HepG2 (cell line): Measurements from ENCODE around the gene NR5A2. TPM values are rescaled to one million over a fixed set of nuclear protein-coding genes. Genes with fewer than 3 reads are reported as not detected.

ENCODE experiments used
- ATAC-seq: fragments of 200-7000 bp; cut with Tn5 transposase; 3 replicates; pipeline ENCODE4 v1.9.1; 2020; ENCODE audit warnings: mild to moderate bottlenecking, moderate library complexity
- BruUV-seq: library from RNA; stranded (reverse); fragments of 400-500 nt; replicated peaks from 2 replicates; lab custom pipeline; 2021; lab: Mats Ljungman, UMichigan
- CTCF ChIA-PET: fragments of 300-600 bp; formaldehyde crosslinking; extraction: SDS; loops from one replicate; lab custom pipeline; 2021; ENCODE audit warnings: low total read pairs, inconsistent platforms, low intra/inter-chr PET ratio; lab: Yijun Ruan, JAX
- POLR2A ChIA-PET: fragments of 350-600 bp; sonication (Branson Sonifier 250); formaldehyde crosslinking; loops from one replicate; lab custom pipeline; 2020; ENCODE audit warnings: antibody characterized with exemption, inconsistent platforms; lab: Yijun Ruan, JAX
- DNase-seq: peaks from one replicate; pipeline ENCODE4 v3.0.0-alpha.2; 2015; ENCODE audit warnings: low spot score
- FAIRE-seq: peaks from 3 replicates; lab custom pipeline; 2011; peaks lifted over from hg19 to GRCh38; lab: Jason Lieb, UNC
- H2AFZ ChIP-seq: one replicate; pipeline ENCODE4 v1.6.1; 2011; ENCODE audit warnings: low read length, inconsistent platforms
- H3K27ac ChIP-seq: fragments of 300-600 bp; 3 replicates; pipeline ENCODE4 v1.8.0; 2011; ENCODE audit warnings: mixed run types, mild to moderate bottlenecking, mixed read lengths, low read length, inconsistent platforms; ENCODE audit not compliant: insufficient read depth; ENCODE audit errors: extremely low read length
- H3K27me3 ChIP-seq, 2 experiments: fragments of 200-600 bp in 1 of 2; 2 replicates in 1 of 2; 3 replicates in 1 of 2; pipeline versions ENCODE4 v1.6.0 to v1.8.0; 2011; ENCODE audit warnings: low read length in 2 of 2, mild to moderate bottlenecking in 2 of 2, moderate library complexity in 2 of 2, inconsistent platforms in 1 of 2; ENCODE audit not compliant: insufficient read depth in 2 of 2, control insufficient read depth in 1 of 2
- H3K36me3 ChIP-seq, 2 experiments: fragments of 200-600 bp in 1 of 2; replicated peaks in 1 of 2; 2 replicates in 1 of 2; 3 replicates in 1 of 2; pipeline versions ENCODE4 v1.5.1 to v1.8.0; 2011; ENCODE audit warnings: low read length in 2 of 2, inconsistent platforms in 1 of 2; ENCODE audit not compliant: insufficient read depth in 2 of 2, control insufficient read depth in 1 of 2
- H3K4me1 ChIP-seq: 2 replicates; pipeline ENCODE4 v1.5.1; 2012; ENCODE audit warnings: low read length, inconsistent platforms; ENCODE audit not compliant: insufficient read depth
- H3K4me2 ChIP-seq: 2 replicates; pipeline ENCODE4 v1.6.0; 2011; ENCODE audit warnings: low read depth, low read length, inconsistent platforms
- H3K4me3 ChIP-seq, 3 experiments: fragments of 200-600 bp in 1 of 3; sonication (generic), shearing (Covaris generic) in 1 of 3; replicated peaks in 1 of 3; 2 replicates each; pipeline ENCODE4 v1.5.1; 2011 to 2016; ENCODE audit warnings: low read length in 3 of 3, inconsistent platforms in 2 of 3, low read depth in 2 of 3, mild to moderate bottlenecking in 2 of 3, control low read depth in 1 of 3, mixed read lengths in 1 of 3; ENCODE audit not compliant: insufficient read depth in 1 of 3
- H3K79me2 ChIP-seq: one replicate; pipeline ENCODE4 v1.6.1; 2011; ENCODE audit warnings: low read length, inconsistent platforms; ENCODE audit not compliant: insufficient read depth
- H3K9ac ChIP-seq: 2 replicates; pipeline ENCODE4 v1.6.0; 2011; ENCODE audit warnings: mild to moderate bottlenecking, low read depth, low read length, inconsistent platforms; ENCODE audit not compliant: insufficient read depth
- H3K9me3 ChIP-seq: 2 replicates; pipeline ENCODE4 v1.5.1; 2012; ENCODE audit warnings: mild to moderate bottlenecking, low read length
- H4K20me1 ChIP-seq: 2 replicates; pipeline ENCODE4 v1.6.0; 2011; ENCODE audit warnings: inconsistent platforms, mild to moderate bottlenecking, low read length, moderate library complexity; ENCODE audit not compliant: insufficient read depth
- ATF7 ChIP-seq, 2 experiments: fragments of 450-650 bp in 1 of 2; sonication (generic) in 1 of 2; formaldehyde crosslinking in 1 of 2; IDR thresholded peaks; 2 replicates each; pipeline versions ENCODE4 v1.4.0 to v1.6.1; 2016 to 2020; ENCODE audit warnings: antibody characterized with exemption in 1 of 2, mild to moderate bottlenecking in 1 of 2, missing genetic modification reagents in 1 of 2
- ATF7-NPFF ChIP-seq: sonication (generic); formaldehyde crosslinking; IDR thresholded peaks from 2 replicates; pipeline ENCODE4 v1.8.1; 2023; ENCODE audit warnings: mild to moderate bottlenecking, low read depth, missing genetic modification reagents, moderate library complexity
- CREB1 ChIP-seq, 2 experiments: fragments of 450-650 bp in 1 of 2; IDR thresholded peaks; 2 replicates each; pipeline ENCODE4 v1.6.1; 2016 to 2017; ENCODE audit warnings: control low read depth in 1 of 2, mild to moderate bottlenecking in 1 of 2, missing compliant biosample characterization in 1 of 2, missing genetic modification characterization in 1 of 2
- ETS1 ChIP-seq: sonication (generic); formaldehyde crosslinking; IDR thresholded peaks from 2 replicates; pipeline ENCODE4 v1.4.0; 2020; ENCODE audit warnings: missing genetic modification reagents
- HIVEP1 ChIP-seq: sonication (generic); formaldehyde crosslinking; IDR thresholded peaks from 2 replicates; pipeline ENCODE4 v1.4.0; 2020; ENCODE audit warnings: mild to moderate bottlenecking, missing genetic modification reagents
- HNF4G ChIP-seq, 2 experiments: sonication (generic) in 1 of 2; formaldehyde crosslinking in 1 of 2; IDR thresholded peaks; 2 replicates each; pipeline versions ENCODE4 v1.4.0 to v1.6.1; 2011 to 2020; ENCODE audit warnings: borderline replicate concordance in 2 of 2, low read depth in 2 of 2, mild to moderate bottlenecking in 2 of 2, low read length in 1 of 2, missing genetic modification reagents in 1 of 2, moderate library complexity in 1 of 2
- PRDM4 ChIP-seq: sonication (generic); formaldehyde crosslinking; IDR thresholded peaks from 2 replicates; pipeline ENCODE4 v1.9.0; 2021; ENCODE audit warnings: missing genetic modification reagents, borderline replicate concordance
- SMC3 ChIP-seq: IDR thresholded peaks from 2 replicates; pipeline ENCODE4 v1.6.1; 2011; ENCODE audit warnings: low read length, improper control_type of control experiment
- STAG1 ChIP-seq: sonication (generic); formaldehyde crosslinking; IDR thresholded peaks from 2 replicates; pipeline ENCODE4 v1.4.0; 2020; ENCODE audit warnings: missing genetic modification reagents
- YEATS4 ChIP-seq: sonication (generic); formaldehyde crosslinking; IDR thresholded peaks from 2 replicates; pipeline ENCODE4 v1.4.0; 2020; ENCODE audit warnings: missing genetic modification reagents, borderline replicate concordance
- ZNF317 ChIP-seq: sonication (generic); formaldehyde crosslinking; IDR thresholded peaks from 2 replicates; pipeline ENCODE4 v1.5.0; 2020; ENCODE audit warnings: mild to moderate bottlenecking, missing genetic modification reagents
- ZNF672 ChIP-seq: sonication (generic); formaldehyde crosslinking; IDR thresholded peaks from 2 replicates; pipeline ENCODE4 v1.8.1; 2022; ENCODE audit warnings: missing genetic modification reagents
- ZNF790 ChIP-seq: sonication (generic); formaldehyde crosslinking; IDR thresholded peaks from 2 replicates; pipeline ENCODE4 v1.8.0; 2022; ENCODE audit warnings: missing genetic modification reagents, mild to moderate bottlenecking, borderline replicate concordance
- ZZZ3 ChIP-seq: sonication (generic); formaldehyde crosslinking; IDR thresholded peaks from 2 replicates; pipeline ENCODE4 v1.4.0; 2020; ENCODE audit warnings: missing genetic modification reagents, mild to moderate bottlenecking, borderline replicate concordance
- WGBS: methylation state at CpG from one replicate; pipeline ENCODE4 v1.1.6; 2017; ENCODE audit warnings: low lambda C conversion rate; 5-methylcytosine and 5-hydroxymethylcytosine counted together
- in situ Hi-C: cut with HindIII; loops from 2 replicates; pipeline ENCODE4 v1.10.0; 2017; ENCODE audit warnings: low pct_unique_long_range_greater_than_20kb; ENCODE audit not compliant: extremely low pct_ligation_motif_present
- intact Hi-C: fragments of 100-400 bp; cut with micrococcal nuclease; formaldehyde crosslinking; loops from one replicate; pipeline ENCODE4 v1.10.0; 2022; ENCODE audit not compliant: unreplicated experiment
- polyA plus RNA-seq, 8 experiments: library from polyadenylated mRNA; depleted of rRNA in 3 of 8; stranded (reverse) in 7 of 8; unstranded in 1 of 8; fragments of >200 nt; fragmentation: Illumina TruSeq in 4 of 8; extraction: Trizol in 4 of 8; gene quantifications; 2 replicates each; pipeline versions ENCODE4 v1.2.1 to v1.2.3, GENCODE V29; 2011 to 2016; ENCODE audit warnings: low read depth in 4 of 8, missing spikeins in 1 of 8, mixed read lengths in 1 of 8; ENCODE audit not compliant: insufficient read depth in 1 of 8
- total RNA-seq, 5 experiments: library from RNA; depleted of rRNA; stranded (reverse); fragments of >200 nt; fragmentation: Illumina TruSeq; extraction: Trizol; gene quantifications; 2 replicates each; pipeline ENCODE4 v1.2.3, GENCODE V29; 2016; ENCODE audit warnings: low read depth in 1 of 5
- TF ChIP-seq, protein P1 (sequence below): sonication (generic); formaldehyde crosslinking; IDR thresholded peaks from 2 replicates; pipeline ENCODE4 v1.5.0; 2020; ENCODE audit warnings: mild to moderate bottlenecking, missing genetic modification reagents, moderate library complexity

Gene NR5A2
- total and polyA plus RNA-seq, 2 of the 13 experiments (the other 11 are each of a cell fraction or from before 2014, with no cell fraction given), result 0.24 to 2.8 TPM

GRCh38 chr1:200090252-200091159, 63.0 kb downstream of the NR5A2 start:
- H3K27me3 ChIP-seq, result no peaks in the 10 kb centered on the region
- peak; percentile 15 for DNase-seq
- intact Hi-C loops, result loop anchor here (1.0 kb wide), 1 partner anchor 398 kb away; no protein-coding TSS in a partner anchor
- ATAC-seq, result peak; percentile 80
- H3K36me3 ChIP-seq, result no peaks in the 10 kb centered on the region
- H2AFZ ChIP-seq, result no peak overlapping the region
- no peaks in the 10 kb centered on the region for H3K9me3 ChIP-seq
- H3K4me1 ChIP-seq, result no peaks in the 10 kb centered on the region
- H3K4me2 ChIP-seq, result no peak overlapping the region
- TF ChIP-seq, protein P1, sequence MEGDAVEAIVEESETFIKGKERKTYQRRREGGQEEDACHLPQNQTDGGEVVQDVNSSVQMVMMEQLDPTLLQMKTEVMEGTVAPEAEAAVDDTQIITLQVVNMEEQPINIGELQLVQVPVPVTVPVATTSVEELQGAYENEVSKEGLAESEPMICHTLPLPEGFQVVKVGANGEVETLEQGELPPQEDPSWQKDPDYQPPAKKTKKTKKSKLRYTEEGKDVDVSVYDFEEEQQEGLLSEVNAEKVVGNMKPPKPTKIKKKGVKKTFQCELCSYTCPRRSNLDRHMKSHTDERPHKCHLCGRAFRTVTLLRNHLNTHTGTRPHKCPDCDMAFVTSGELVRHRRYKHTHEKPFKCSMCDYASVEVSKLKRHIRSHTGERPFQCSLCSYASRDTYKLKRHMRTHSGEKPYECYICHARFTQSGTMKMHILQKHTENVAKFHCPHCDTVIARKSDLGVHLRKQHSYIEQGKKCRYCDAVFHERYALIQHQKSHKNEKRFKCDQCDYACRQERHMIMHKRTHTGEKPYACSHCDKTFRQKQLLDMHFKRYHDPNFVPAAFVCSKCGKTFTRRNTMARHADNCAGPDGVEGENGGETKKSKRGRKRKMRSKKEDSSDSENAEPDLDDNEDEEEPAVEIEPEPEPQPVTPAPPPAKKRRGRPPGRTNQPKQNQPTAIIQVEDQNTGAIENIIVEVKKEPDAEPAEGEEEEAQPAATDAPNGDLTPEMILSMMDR (CRISPR knock-in tag), result peak; percentile 43
- no peak for TF ChIP-seq PRDM4
- TF ChIP-seq HIVEP1 (CRISPR knock-in tag), result no peak
- no peak for TF ChIP-seq ETS1 (CRISPR knock-in tag)
- no peak for TF ChIP-seq ZZZ3 (CRISPR knock-in tag)
- TF ChIP-seq ATF7 (IDR thresholded peaks at IDR 0.05), result peak; percentile 88
- TF ChIP-seq ATF7 (CRISPR knock-in tag; IDR thresholded peaks at IDR 0.05), result no peak
- TF ChIP-seq CREB1 (IDR thresholded peaks at IDR 0.05), result peak; percentile 53
- TF ChIP-seq CREB1 (CRISPR knock-in tag; IDR thresholded peaks at IDR 0.05), result no peak
- no peak for TF ChIP-seq ZNF317 (CRISPR knock-in tag)
- TF ChIP-seq ATF7-NPFF (CRISPR knock-in tag), result no peak
- 0 out of 2 replicates have a peak, but pooled peaks have one; percentile 17 for TF ChIP-seq SMC3
- no peak for TF ChIP-seq ZNF672 (CRISPR knock-in tag)
- TF ChIP-seq YEATS4 (CRISPR knock-in tag), result no peak
- peak; percentile 42 for TF ChIP-seq STAG1 (CRISPR knock-in tag)
- no peak for TF ChIP-seq ZNF790 (CRISPR knock-in tag)
- no peak for TF ChIP-seq HNF4G (IDR thresholded peaks at IDR 0.05; ENCODE audit: borderline replicate concordance, low read depth, low read length)
- no peak for TF ChIP-seq HNF4G (CRISPR knock-in tag; IDR thresholded peaks at IDR 0.05; ENCODE audit: borderline replicate concordance, low read depth)
- TF ChIP-seq, all 625 proteins: peak for 5
- Histone ChIP-seq H3K79me2 (no peaks in the 10 kb centered on the region), H3K9ac (no peak overlapping the region), H4K20me1 (no peaks in the 10 kb centered on the region), H3K27ac (no peak overlapping the region), H3K4me3 (no peak overlapping the region)
- no TSS peak for BruUV-seq
- ChIA-PET POLR2A (no interaction called here), CTCF (no interaction called here)
- no peak for FAIRE-seq
- WGBS, result 57% methylated on average over 5 of the region's 5 CpGs
- in situ Hi-C loops, result no loop called here
